Measurements from ENCODE around the gene TBX4. TPM values are rescaled to one million over a fixed set of nuclear protein-coding genes. Genes with fewer than 3 reads are reported as not detected.
"Not testable (repeated sequence)": the region's sequence is repeated elsewhere in the genome, so short reads cannot be mapped to it uniquely, and the experiment has no call there.

TBX4 gene
- total RNA-seq, 4 donors from 2014 or later: 0.27 TPM; not detected in 3

DNA sequence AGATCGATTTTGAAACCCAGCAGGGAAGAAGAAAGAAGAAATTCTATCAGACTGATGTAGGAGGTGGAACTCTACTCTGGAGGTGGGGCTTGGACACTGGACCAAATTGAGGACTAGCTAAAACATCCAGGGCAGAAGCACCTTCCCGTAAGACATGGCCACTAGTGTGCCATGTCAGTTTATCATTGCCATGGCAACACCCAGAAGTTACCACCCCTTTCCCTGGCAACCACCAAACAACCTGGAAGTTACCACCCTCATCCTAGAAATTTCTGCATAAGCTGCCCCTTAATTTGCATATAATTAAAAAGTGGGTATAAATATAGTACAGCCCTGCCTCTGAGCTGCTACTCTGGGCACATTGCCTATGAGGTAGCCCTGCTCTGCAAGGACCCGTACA, 72.1 kb downstream of the TBX4 start:
- ATAC-seq: no peak
- TF ChIP-seq CTCF (IDR thresholded peaks at IDR 0.05) (no peak), POLR2A (IDR thresholded peaks at IDR 0.05) (no peak), POLR2AphosphoS5 (IDR thresholded peaks at IDR 0.05) (no peak), EP300 (IDR thresholded peaks at IDR 0.05) (no peak)
- 73 to 83% methylated on average over 1 to 3 of the region's 3 CpGs for WGBS, 2 donors (ENCODE audit: low coverage in 1 of 2)

GRCh38 chr17:61527441-61527840, 75.2 kb downstream of the TBX4 start:
- H3K27me3 ChIP-seq, H3K36me3 ChIP-seq, H3K4me3 ChIP-seq, H3K9me3 ChIP-seq, H3K27ac ChIP-seq, ATAC-seq, H3K4me1 ChIP-seq: not testable (repeated sequence)
- WGBS, 2 donors (ENCODE audit: low coverage in 1 of 2): 92 to 100% methylated on average over 1 to 2 of the region's 2 CpGs

More for the DNA sequence above, 72.1 kb downstream of the TBX4 start:
- H3K36me3 ChIP-seq: no peaks in the 10 kb centered on the region
- no peak overlapping the region for H3K4me3 ChIP-seq
- H3K4me1 ChIP-seq: no peaks in the 10 kb centered on the region
- no peaks in the 10 kb centered on the region for H3K9me3 ChIP-seq
- no peak overlapping the region for H3K27ac ChIP-seq
- peaks cover 4% of the 10 kb centered on the region for H3K27me3 ChIP-seq

DNA sequence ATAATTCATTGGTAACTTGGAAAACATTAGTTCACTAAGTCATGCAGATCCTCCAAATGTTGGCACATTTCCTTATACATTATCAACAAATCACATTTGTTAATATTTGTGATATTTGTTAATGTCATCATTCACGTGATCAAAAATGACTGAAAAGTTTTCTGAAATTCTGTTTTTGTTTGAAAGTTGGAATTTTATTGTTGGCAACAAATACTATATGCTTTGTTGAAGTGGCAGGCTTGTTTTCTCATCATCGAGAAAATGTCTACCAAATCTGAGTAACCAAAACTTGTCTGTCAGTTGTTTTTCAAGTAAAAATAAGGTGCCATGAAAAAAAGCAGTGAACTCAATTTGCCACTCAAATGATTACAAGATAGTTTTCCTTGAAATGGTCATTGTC, 75.9 kb downstream of the TBX4 start:
- TF ChIP-seq EP300 (IDR thresholded peaks at IDR 0.05) (no peak), POLR2A (IDR thresholded peaks at IDR 0.05) (no peak), POLR2AphosphoS5 (IDR thresholded peaks at IDR 0.05) (no peak), CTCF (IDR thresholded peaks at IDR 0.05) (no peak)
- Histone ChIP-seq H3K4me3 (no peak overlapping the region), H3K36me3 (no peaks in the 10 kb centered on the region), H3K27me3 (peaks cover 4% of the 10 kb centered on the region), H3K9me3 (no peaks in the 10 kb centered on the region), H3K27ac (no peak overlapping the region), H3K4me1 (no peaks in the 10 kb centered on the region)
- WGBS, 2 donors (ENCODE audit: low coverage in 1 of 2): 68 to 72% methylated on average over 2 of the region's 2 CpGs
- ATAC-seq: no peak

GRCh38 chr17:61531223-61531622, 79.0 kb downstream of the TBX4 start:
- Histone ChIP-seq H3K9me3 (no peaks in the 10 kb centered on the region), H3K27me3 (peaks cover 4% of the 10 kb centered on the region), H3K36me3 (no peaks in the 10 kb centered on the region), H3K4me1 (no peaks in the 10 kb centered on the region), H3K4me3 (no peak overlapping the region), H3K27ac (no peak overlapping the region)
- TF ChIP-seq POLR2AphosphoS5 (IDR thresholded peaks at IDR 0.05) (no peak), POLR2A (IDR thresholded peaks at IDR 0.05) (no peak), EP300 (IDR thresholded peaks at IDR 0.05) (no peak), CTCF (IDR thresholded peaks at IDR 0.05) (no peak)
- 84 to 100% methylated on average over 3 to 7 of the region's 7 CpGs for WGBS, 2 donors (ENCODE audit: low coverage in 1 of 2)
- ATAC-seq: no peak

- no peak overlapping the region for H3K4me3 ChIP-seq
- WGBS, 2 donors (ENCODE audit: low coverage in 1 of 2): 68 to 87% methylated on average over 5 of the region's 5 CpGs
- ATAC-seq: no peak
- no peaks in the 10 kb centered on the region for H3K4me1 ChIP-seq
- no peak overlapping the region for H3K27ac ChIP-seq
- H3K36me3 ChIP-seq: no peaks in the 10 kb centered on the region
- H3K9me3 ChIP-seq: no peaks in the 10 kb centered on the region
- no peaks in the 10 kb centered on the region for H3K27me3 ChIP-seq
- TF ChIP-seq POLR2A (IDR thresholded peaks at IDR 0.05) (no peak), POLR2AphosphoS5 (IDR thresholded peaks at IDR 0.05) (no peak), EP300 (IDR thresholded peaks at IDR 0.05) (no peak), CTCF (IDR thresholded peaks at IDR 0.05) (no peak)
These were observed 80.6 kb downstream of the TBX4 start for GRCh38 chr17:61532826-61533225.
